HG02885 (cell line): ENCODE measurements around the gene BCDIN3D.

Experiments used
- ATAC-seq: cut with Tn5 transposase; IDR thresholded peaks from one replicate; pipeline ENCODE4 v1.9.1; 2021; ENCODE audit warnings: mild to moderate bottlenecking; ENCODE audit not compliant: unreplicated experiment, poor library complexity

Gene BCDIN3D

DNA sequence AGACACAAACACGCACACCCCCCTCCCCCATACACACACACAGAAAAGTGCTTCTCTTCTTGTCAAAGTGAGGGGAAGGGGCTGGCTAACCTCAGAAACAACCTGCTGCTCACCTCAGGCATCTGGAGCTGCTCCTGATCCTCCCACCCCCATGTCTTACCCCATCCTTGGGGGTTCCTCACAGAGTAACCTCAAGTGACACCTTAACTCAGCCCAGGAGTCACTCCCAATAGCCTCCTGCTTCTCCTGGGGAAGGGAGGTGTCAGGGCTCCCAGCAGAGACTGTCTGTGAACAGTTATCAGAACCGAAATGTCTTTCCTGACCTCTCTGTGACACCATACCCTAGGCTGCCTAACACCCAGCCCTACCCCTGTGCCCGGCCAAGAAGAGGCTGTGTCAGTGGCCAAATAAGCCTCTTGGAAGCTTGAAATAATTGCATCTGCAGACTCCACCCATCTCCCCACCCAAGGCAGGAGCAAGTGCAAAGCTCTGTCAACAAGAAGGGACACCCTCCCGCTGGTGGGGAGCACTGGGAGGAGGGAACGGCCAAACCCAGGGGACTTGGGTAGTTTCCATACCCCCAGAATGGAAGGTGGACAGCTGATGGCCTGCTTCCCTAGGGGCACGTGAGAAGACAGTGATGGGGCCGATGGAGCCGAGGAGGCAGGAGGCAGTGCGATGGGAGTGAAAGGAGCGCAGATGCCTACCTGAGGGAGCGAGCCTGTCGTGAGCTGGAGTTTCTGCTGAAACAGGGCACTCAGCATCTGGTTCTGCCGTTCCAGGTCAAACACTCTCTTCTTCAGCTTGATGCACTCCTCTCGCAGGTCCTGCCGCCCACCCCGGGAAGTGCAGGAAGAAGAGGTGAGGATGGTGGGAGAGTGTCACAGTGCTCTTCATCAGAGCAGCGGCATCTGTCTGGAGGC is 41.5 kb downstream of the BCDIN3D start:
- no peak for ATAC-seq

GRCh38 chr12:49800421-49801140 is 42.3 kb downstream of the BCDIN3D start:
- no peak for ATAC-seq

GRCh38 chr12:49798934-49799333 is 44.0 kb downstream of the BCDIN3D start:
- ATAC-seq: no peak

GRCh38 chr12:49798248-49798647 is 44.7 kb downstream of the BCDIN3D start:
- ATAC-seq: no peak

- ATAC-seq: no peak
Measured at GRCh38 chr12:49797449-49797776, 45.5 kb downstream of the BCDIN3D start.

DNA sequence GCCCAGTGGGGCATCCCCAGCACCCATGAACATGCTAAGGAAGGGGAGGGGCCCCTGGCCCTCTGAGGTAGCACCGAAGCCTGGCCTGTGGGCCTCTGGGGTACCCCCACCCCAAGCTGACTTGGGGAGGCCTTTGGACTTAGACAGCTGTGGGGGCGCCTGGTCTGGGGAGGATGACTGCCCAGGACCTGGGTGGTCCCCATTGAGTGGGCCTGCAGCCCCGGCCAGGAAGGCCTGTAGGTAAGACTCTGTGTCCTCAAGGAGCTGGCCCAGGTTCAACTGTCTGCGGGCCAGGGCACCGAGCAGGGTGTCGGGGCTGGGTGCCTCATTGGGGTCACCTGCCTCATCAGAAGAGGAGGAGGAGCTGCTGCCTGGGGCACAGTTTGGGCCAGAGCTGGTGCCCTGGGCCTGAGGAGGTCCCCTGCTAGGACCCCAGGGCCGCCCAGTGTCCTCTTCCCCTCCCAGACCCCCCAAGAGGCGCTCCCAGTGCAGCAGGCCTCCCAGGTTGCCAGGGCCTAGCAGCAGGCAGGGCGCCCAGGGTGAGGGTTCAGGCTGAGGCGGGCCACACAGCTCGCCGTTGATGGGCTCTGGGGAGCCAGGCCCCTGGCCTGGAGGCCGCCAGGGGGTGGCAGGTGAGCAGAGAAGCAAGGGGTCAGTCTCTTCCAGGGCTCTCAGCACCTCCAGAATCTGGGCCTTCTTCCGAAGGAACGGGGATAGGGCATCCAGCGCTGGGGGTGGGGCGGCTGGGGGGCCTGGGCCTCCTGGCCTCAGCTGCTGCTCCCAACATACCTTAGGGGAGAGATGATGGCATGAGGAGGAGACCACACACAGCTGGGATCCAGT is 46.1 kb downstream of the BCDIN3D start:
- no peak for ATAC-seq

DNA sequence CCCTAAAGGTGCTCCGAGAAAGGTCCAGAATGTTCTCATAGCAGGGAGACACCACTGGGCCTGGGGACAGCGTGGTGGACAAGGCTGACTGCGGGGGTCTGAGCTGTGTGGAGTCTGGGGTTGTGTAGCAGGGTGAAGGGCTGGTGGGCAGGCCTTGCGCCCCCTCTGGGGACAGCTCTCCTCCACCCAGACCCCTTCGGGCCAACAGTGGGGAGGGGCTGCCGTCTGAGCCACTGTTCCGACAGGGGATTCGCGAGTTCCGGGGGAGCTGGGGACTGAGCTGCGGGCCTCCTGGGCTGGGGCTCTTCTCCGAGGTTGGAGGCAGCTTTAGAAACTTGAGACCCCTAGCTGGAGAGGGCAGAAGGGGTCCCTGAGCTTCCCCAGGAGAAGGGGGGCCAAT is 46.8 kb downstream of the BCDIN3D start:
- ATAC-seq: no peak

- no peak for ATAC-seq
Measured at GRCh38 chr12:49795654-49796105, 47.2 kb downstream of the BCDIN3D start.

DNA sequence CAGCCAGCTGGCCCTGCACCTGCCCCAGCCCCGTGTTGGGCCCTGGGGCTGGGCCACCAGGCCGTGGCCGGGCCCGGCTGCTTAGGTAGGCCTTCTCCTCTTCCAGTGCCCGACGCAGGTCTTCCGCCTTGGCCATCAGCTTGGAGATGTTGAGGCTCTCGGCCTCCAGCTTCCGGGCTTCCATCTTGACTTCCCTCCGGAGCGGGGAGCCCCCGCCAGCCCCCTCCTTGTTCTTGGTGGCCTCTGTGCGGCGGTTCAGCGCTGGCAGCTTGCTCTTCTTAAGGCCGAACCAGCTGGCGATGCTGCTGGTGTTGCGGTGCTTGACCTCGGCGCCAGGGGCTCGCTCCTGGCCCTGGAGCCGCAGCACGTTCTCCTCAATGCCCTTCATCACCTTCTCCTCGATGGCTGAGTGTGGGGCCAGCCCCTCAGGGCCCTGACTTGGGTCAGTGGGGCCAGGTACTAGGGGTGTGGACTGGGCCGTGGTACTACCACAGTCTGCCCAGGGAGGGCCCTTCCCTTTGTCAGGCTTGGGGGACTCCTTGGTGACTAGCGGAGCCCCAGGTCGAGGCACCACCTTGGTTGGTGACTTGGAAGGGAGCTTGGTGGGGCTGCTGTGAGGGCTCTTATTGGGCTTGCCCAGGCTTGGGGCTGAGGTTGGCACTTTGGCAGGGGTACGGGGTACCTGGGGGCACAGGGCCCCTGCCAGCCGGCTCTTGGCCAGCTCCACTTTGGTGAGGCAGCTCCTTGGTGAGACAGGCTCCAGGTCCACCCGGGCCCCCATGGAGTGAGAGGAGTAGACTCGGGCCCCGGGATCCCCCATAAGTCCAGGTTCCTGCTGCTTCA is 47.9 kb downstream of the BCDIN3D start:
- no peak for ATAC-seq

DNA sequence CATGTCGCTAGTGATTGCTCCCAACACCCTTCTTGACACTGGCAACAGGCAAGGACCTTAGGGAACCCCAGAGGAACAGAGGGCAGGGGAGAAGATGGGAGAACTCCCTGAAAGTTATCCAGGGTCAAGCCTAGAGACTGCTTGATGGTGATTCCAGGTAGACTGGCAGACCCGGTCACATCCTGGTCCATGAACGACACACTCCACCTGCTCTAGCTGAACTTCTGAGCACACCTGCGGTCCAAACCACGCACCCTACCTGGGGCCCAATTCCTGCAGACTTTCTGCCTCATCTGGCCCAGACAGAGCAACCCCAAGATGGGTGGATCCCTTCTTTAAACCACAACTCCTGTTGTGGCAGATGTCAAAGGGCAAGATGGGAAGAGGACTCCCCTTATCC is 48.9 kb downstream of the BCDIN3D start:
- no peak for ATAC-seq

DNA sequence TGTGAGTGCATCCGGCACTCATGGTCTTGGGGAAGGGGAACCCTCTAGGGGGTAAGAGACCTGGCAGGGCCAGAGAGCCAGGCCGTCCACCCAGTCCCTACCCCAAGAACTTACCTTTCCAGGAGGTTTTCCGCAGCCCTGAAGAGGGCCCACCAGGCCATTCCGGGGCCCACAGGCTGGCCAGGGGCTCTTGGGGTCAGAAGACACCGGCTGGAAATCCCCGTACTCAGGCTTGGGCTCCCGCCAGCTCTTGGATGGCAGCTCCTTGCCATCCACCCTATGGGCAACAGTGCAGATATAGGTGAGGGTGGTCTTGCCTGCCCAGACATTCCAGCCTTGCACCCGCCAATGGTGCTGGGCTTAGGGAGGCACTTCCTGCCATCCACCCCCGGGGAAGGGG is 49.3 kb downstream of the BCDIN3D start:
- no peak for ATAC-seq

GRCh38 chr12:49792976-49793580 is 49.8 kb downstream of the BCDIN3D start:
- ATAC-seq: no peak

DNA sequence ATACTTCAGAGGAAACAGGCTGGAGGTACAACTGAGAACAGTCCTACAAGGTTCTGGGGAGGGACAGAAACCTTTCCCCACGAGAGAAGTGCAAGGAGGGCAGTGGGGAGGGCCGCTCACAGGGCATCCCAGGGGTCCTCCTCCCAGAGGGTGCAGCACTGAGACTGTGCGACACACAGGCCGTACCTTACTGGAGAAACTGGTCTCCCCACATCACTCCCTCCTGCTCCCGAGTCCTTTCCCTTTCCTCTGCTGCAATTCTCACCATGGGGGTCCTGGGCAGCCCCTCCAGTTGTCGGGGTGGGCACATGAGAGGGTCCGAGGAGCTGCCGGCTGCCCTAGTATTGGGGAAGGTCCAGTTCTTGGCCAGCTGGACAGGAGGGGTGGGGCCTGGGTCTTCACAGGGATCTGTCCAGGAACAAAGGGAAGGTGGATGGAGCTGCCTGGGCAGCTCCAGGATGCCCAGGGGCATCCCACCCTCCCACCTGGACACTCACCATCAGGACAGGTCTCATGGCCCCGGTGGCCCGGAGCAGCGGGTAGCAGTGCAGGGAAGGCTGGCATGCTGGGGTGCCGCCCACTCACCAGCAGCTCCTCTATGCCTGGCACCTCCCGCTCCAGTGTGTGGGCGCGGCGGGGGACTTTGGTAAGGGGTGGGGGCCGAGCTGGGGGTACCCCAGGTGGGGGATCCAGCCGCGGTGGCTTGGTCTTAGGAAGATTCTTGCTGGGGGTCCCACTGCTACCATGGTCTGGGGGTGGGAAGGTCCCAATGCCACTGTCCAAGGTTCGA is 50.5 kb downstream of the BCDIN3D start:
- no peak for ATAC-seq

GRCh38 chr12:49791700-49792099 is 51.2 kb downstream of the BCDIN3D start:
- ATAC-seq: no peak

DNA sequence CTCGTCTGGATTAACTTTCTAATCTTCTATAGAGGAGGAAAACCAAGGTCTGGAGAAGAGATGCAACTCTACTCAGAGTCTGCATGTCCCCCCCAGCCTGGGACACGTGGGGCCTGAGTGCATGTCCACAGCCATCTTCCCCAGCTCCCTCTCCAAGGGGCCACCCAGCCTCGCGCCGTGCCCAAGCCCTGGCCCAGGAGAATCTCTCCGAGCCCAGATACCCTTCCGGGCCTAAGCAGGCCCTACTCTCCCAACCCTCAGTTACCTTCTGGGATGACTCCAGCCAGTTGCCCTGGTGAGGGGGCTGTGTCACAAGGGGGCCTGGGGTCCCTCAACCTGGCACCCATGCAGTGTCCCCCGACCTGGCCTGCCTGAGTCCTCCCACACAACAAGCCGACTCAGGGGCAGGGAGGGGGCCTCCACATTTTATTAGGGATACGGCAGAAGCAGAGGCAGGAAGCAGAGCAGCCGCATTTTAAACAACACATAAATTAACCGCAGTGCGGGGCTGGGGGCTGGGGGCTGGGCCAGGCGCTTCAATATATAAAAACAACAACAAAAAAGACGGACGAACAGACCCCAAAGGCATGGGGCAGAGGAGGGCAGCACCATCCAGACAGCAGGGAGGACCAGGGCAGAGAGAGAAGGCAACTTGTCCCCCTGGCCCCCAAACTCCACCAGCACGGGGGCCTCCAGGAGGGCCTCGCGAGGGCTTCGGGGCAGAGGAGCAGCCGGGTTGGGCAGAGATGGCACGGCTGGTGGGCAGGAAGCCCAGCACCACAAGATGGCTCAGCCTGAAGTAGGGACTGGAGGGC is 52.0 kb downstream of the BCDIN3D start:
- no peak for ATAC-seq

DNA sequence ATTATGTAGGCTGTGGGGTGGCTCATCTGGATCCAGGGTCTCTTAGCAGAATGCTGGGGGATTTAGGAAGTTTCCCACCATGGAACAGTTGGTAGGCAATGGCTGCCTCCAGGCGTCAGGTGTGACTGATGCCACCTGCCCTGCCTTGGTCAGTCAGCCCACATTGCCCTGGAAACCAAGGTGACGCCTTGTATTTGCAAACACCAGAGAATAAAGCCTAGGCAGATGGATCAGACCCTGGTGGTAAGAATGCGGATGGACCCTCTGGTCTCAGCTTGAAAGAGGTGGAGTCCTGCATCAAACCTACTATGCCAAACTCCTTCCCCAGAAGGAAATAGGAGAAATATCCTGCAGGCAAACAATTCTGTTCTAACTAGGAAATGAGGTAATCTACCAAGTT is 52.9 kb downstream of the BCDIN3D start:
- ATAC-seq: no peak

DNA sequence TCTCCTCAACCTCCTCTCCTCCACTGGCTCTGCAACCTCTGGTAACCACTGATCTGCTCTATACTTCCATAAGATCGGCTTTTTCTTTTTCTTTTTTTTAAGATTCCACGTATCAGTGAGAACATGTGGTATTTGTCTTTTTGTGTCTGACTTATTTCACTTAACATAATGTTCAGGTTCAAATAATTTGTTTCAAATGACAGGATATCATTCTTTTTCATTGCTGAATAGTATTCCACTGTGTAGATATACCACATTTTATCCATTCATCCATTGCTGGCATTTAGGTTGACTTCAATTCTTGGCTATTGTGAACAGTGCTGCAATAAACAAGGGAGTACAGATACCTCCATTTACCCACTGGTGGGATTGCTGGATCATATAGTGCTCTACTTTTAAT is 55.2 kb downstream of the BCDIN3D start:
- ATAC-seq: no peak
